HCT116 (cell line): ENCODE measurements around the gene DTNBP1. TPM values are rescaled to one million over a fixed set of nuclear protein-coding genes. Genes with fewer than 3 reads are reported as not detected.

ENCODE experiments used
- ATAC-seq: fragments of 200-7000 bp; cut with Tn5 transposase; 2 replicates; pipeline ENCODE4 v1.9.1; 2020; ENCODE audit warnings: mild to moderate bottlenecking, moderate library complexity
- BruUV-seq: library from RNA; stranded (reverse); fragments of 400-500 nt; replicated peaks from 2 replicates; lab custom pipeline; 2021; lab: Mats Ljungman, UMichigan
- CTCF ChIA-PET: fragments of 300-600 bp; sonication (Branson Sonifier 250); formaldehyde crosslinking; loops from one replicate; lab custom pipeline; 2021; ENCODE audit warnings: antibody characterized with exemption; lab: Charles Lee
- POLR2A ChIA-PET: fragments of 300-600, 350-600 bp; sonication (Branson Sonifier 250); formaldehyde crosslinking; loops from one replicate; lab custom pipeline; 2021; ENCODE audit warnings: antibody characterized with exemption; lab: Charles Lee
- RAD21 ChIA-PET, 2 experiments: fragments of 300-600 bp; sonication (Branson Sonifier 250); formaldehyde crosslinking; loops; one replicate each; lab custom pipeline; 2023; ENCODE audit warnings: low total read pairs in 2 of 2; ENCODE audit not compliant: uncharacterized antibody in 2 of 2, unreplicated experiment in 2 of 2, low non-redundant PET in 1 of 2; lab: Charles Lee
- DNase-seq: peaks from one replicate; pipeline ENCODE4 v3.0.0-alpha.2; 2010; ENCODE audit warnings: low read depth, low spot score
- H2AFZ ChIP-seq: fragments of 200-600 bp; shearing (Covaris generic), sonication (generic); 2 replicates; pipeline ENCODE4 v1.6.1; 2017; ENCODE audit warnings: low read depth, mixed run types, mixed read lengths, antibody characterized with exemption, low read length; ENCODE audit not compliant: poor library complexity, severe bottlenecking
- H3K27ac ChIP-seq: 2 replicates; pipeline ENCODE4 v1.5.1; 2012; ENCODE audit warnings: low read depth, low read length
- H3K27me3 ChIP-seq: fragments of 200-600 bp; sonication (generic); 2 replicates; pipeline ENCODE4 v1.6.1; 2016; ENCODE audit warnings: mixed run types, low read length, mixed read lengths; ENCODE audit not compliant: insufficient read depth
- H3K36me3 ChIP-seq, 2 experiments: fragments of 200-500 bp in 1 of 2; fragments of 200-600 bp in 1 of 2; sonication (Bioruptor generic) in 1 of 2; sonication (generic) in 1 of 2; 2 replicates each; pipeline versions ENCODE4 v1.5.1 to v1.6.1; 2014 to 2016; ENCODE audit warnings: low read length in 2 of 2, inconsistent platforms in 1 of 2, mixed read lengths in 1 of 2, mixed run types in 1 of 2; ENCODE audit not compliant: insufficient read depth in 2 of 2, control insufficient read depth in 1 of 2
- H3K4me1 ChIP-seq, 2 experiments: fragments of 200-600 bp in 1 of 2; sonication (generic) in 1 of 2; 2 replicates each; pipeline versions ENCODE4 v1.5.1 to v1.6.1; 2012 to 2017; ENCODE audit warnings: low read length in 2 of 2, inconsistent platforms in 1 of 2, mild to moderate bottlenecking in 1 of 2, mixed read lengths in 1 of 2, mixed run types in 1 of 2, moderate library complexity in 1 of 2; ENCODE audit not compliant: insufficient read depth in 2 of 2, control insufficient read depth in 1 of 2
- H3K4me2 ChIP-seq: fragments of 200-600 bp; sonication (generic); 2 replicates; pipeline ENCODE4 v1.6.1; 2017; ENCODE audit warnings: mixed run types, low read length, mixed read lengths
- H3K4me3 ChIP-seq, 2 experiments: fragments of 200-600 bp in 1 of 2; sonication (generic) in 1 of 2; replicated peaks in 1 of 2; 2 replicates each; pipeline ENCODE4 v1.5.1; 2011 to 2016; ENCODE audit warnings: low read length in 2 of 2, control low read depth in 1 of 2, low read depth in 1 of 2, mild to moderate bottlenecking in 1 of 2, mixed read lengths in 1 of 2, mixed run types in 1 of 2
- H3K79me2 ChIP-seq: fragments of 200-600 bp; sonication (generic); 2 replicates; pipeline ENCODE4 v1.6.1; 2017; ENCODE audit warnings: mild to moderate bottlenecking, mixed run types, low read length, moderate library complexity, mixed read lengths; ENCODE audit not compliant: insufficient read depth
- H3K9ac ChIP-seq: fragments of 200-600 bp; sonication (generic); 2 replicates; pipeline ENCODE4 v1.6.1; 2016; ENCODE audit warnings: low read length, mixed read lengths
- H3K9me2 ChIP-seq: fragments of 200-600 bp; sonication (generic), shearing (Covaris generic); 2 replicates; pipeline ENCODE4 v1.6.1; 2017; ENCODE audit warnings: mixed run types, mild to moderate bottlenecking, moderate library complexity; ENCODE audit not compliant: insufficient read depth
- H3K9me3 ChIP-seq, 2 experiments: fragments of 200-500 bp in 1 of 2; fragments of 200-600 bp in 1 of 2; sonication (Bioruptor generic) in 1 of 2; sonication (generic) in 1 of 2; 2 replicates each; pipeline ENCODE4 v1.6.1; 2014 to 2017; ENCODE audit warnings: low read length in 2 of 2, mixed read lengths in 2 of 2, inconsistent platforms in 1 of 2, low read depth in 1 of 2, mild to moderate bottlenecking in 1 of 2, mixed run types in 1 of 2, moderate library complexity in 1 of 2; ENCODE audit not compliant: control insufficient read depth in 1 of 2, insufficient read depth in 1 of 2
- H4K20me1 ChIP-seq: fragments of 200-600 bp; sonication (generic), shearing (Covaris generic); 2 replicates; pipeline ENCODE4 v1.6.1; 2017; ENCODE audit warnings: mixed run types, mild to moderate bottlenecking, moderate library complexity; ENCODE audit not compliant: insufficient read depth
- CEBPB ChIP-seq: IDR thresholded peaks from 2 replicates; pipeline ENCODE4 v1.6.1; 2012; ENCODE audit warnings: low read depth
- CTCF ChIP-seq, 3 experiments: fragments of 200-600 bp in 1 of 3; sonication (generic) in 1 of 3; IDR thresholded peaks in 2 of 3; conservative IDR thresholded peaks in 1 of 3; 2 replicates each; pipeline ENCODE4 v1.5.1; 2012 to 2017; ENCODE audit warnings: low read depth in 2 of 3, low read length in 2 of 3, antibody characterized with exemption in 1 of 3, borderline replicate concordance in 1 of 3, control low read depth in 1 of 3, mild to moderate bottlenecking in 1 of 3, mixed read lengths in 1 of 3, mixed run types in 1 of 3, moderate library complexity in 1 of 3; ENCODE audit not compliant: insufficient read depth in 1 of 3
- EGR1 ChIP-seq: IDR thresholded peaks from 2 replicates; pipeline ENCODE4 v1.6.1; 2012; ENCODE audit warnings: low read depth
- ELF1 ChIP-seq: IDR thresholded peaks from 2 replicates; pipeline ENCODE4 v1.6.1; 2012; ENCODE audit warnings: low read depth, borderline replicate concordance
- EZH2 ChIP-seq: fragments of 200-600 bp; sonication (generic); IDR thresholded peaks from 2 replicates; pipeline ENCODE4 v1.6.1; 2017; ENCODE audit warnings: antibody characterized with exemption, mixed run types
- FOSL1 ChIP-seq: IDR thresholded peaks from 2 replicates; pipeline ENCODE4 v1.6.1; 2012; ENCODE audit warnings: low read depth
- MAX ChIP-seq: IDR thresholded peaks from 2 replicates; pipeline ENCODE4 v1.6.1; 2012
- POLR2AphosphoS5 ChIP-seq: IDR thresholded peaks from 2 replicates; pipeline ENCODE4 v1.6.1; 2011; ENCODE audit warnings: mild to moderate bottlenecking, low read depth, low read length, moderate library complexity
- ZFX ChIP-seq: fragments of 450-650 bp; IDR thresholded peaks from 2 replicates; pipeline ENCODE4 v1.6.1; 2017
- intact Hi-C: fragments of 100-400 bp; cut with micrococcal nuclease; formaldehyde crosslinking; loops from 2 replicates; pipeline ENCODE4 v1.10.0; 2022
- total RNA-seq: library from RNA; stranded (reverse); gene quantifications from one replicate; pipeline ENCODE4 v1.2.1, GENCODE V29; 2021; ENCODE audit not compliant: unreplicated experiment
- TF ChIP-seq, protein P1 (sequence below): IDR thresholded peaks from 2 replicates; pipeline ENCODE4 v1.6.1; 2012; ENCODE audit warnings: low read depth

DTNBP1 gene
- total RNA-seq, 1 experiment from 2014 or later, result 16.7 TPM

- intact Hi-C loops, result no loop called here
- CTCF ChIA-PET, result no interaction called here
- peaks cover 4 to 5% of the 10 kb centered on the region in 2 experiments; a peak in 1 of 4 replicates for H3K4me1 ChIP-seq
- DNase-seq (no peak), ATAC-seq (no peak)
- H3K9me3 ChIP-seq, result no peaks in the 10 kb centered on the region
- H3K79me2 ChIP-seq, result no peaks in the 10 kb centered on the region
- H3K27ac ChIP-seq, result no peak overlapping the region
- RAD21 ChIA-PET, result no interaction called here
- TF ChIP-seq ELF1, result no peak
- no peak for TF ChIP-seq CEBPB
- TF ChIP-seq ZFX, result no peak
- no peak for TF ChIP-seq EZH2
- TF ChIP-seq CTCF (IDR thresholded peaks at IDR 0.05 in 2 of 3, conservative IDR thresholded peaks at IDR 0.05 in 1 of 3; ENCODE audit: borderline replicate concordance in 1 of 3, insufficient read depth in 1 of 3, low read depth in 2 of 3, low read length in 2 of 3), result no peak
- no peak for TF ChIP-seq MAX
- no peak for TF ChIP-seq FOSL1
- no peak for TF ChIP-seq EGR1
- TF ChIP-seq, protein P1, sequence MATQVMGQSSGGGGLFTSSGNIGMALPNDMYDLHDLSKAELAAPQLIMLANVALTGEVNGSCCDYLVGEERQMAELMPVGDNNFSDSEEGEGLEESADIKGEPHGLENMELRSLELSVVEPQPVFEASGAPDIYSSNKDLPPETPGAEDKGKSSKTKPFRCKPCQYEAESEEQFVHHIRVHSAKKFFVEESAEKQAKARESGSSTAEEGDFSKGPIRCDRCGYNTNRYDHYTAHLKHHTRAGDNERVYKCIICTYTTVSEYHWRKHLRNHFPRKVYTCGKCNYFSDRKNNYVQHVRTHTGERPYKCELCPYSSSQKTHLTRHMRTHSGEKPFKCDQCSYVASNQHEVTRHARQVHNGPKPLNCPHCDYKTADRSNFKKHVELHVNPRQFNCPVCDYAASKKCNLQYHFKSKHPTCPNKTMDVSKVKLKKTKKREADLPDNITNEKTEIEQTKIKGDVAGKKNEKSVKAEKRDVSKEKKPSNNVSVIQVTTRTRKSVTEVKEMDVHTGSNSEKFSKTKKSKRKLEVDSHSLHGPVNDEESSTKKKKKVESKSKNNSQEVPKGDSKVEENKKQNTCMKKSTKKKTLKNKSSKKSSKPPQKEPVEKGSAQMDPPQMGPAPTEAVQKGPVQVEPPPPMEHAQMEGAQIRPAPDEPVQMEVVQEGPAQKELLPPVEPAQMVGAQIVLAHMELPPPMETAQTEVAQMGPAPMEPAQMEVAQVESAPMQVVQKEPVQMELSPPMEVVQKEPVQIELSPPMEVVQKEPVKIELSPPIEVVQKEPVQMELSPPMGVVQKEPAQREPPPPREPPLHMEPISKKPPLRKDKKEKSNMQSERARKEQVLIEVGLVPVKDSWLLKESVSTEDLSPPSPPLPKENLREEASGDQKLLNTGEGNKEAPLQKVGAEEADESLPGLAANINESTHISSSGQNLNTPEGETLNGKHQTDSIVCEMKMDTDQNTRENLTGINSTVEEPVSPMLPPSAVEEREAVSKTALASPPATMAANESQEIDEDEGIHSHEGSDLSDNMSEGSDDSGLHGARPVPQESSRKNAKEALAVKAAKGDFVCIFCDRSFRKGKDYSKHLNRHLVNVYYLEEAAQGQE, result no peak
- no peak for TF ChIP-seq POLR2AphosphoS5
- POLR2A ChIA-PET, result no interaction called here
- H3K9ac ChIP-seq, result no peak overlapping the region
- peaks cover 0 to 3% of the 10 kb centered on the region in 2 experiments; a peak in 1 of 4 replicates for H3K36me3 ChIP-seq
- BruUV-seq, result no TSS peak
- H3K9me2 ChIP-seq, result no peaks in the 10 kb centered on the region
- no peak overlapping the region for H2AFZ ChIP-seq
- no peak overlapping the region for H3K4me3 ChIP-seq
- no peak overlapping the region for H3K4me2 ChIP-seq
- no peaks in the 10 kb centered on the region for H3K27me3 ChIP-seq
- no peaks in the 10 kb centered on the region for H4K20me1 ChIP-seq
These were observed 160.9 kb downstream of the DTNBP1 start for GRCh38 chr6:15501826-15502445.
